ENCODE results near the gene PDS5A.
"Not testable (repeated sequence)": the region's sequence is repeated elsewhere in the genome, so short reads cannot be mapped to it uniquely, and the experiment has no call there.

The PDS5A gene

GRCh38 chr4:39821951-39822350, 155.8 kb downstream of the PDS5A start:
- peak; percentile 49 for DNase-seq

GRCh38 chr4:39820186-39820585, 157.5 kb downstream of the PDS5A start:
- DNase-seq, result no peak

GRCh38 chr4:39818646-39819045, 159.1 kb downstream of the PDS5A start:
- DNase-seq, result no peak

- DNase-seq, result no peak
Measured at GRCh38 chr4:39814403-39815185, 163.1 kb downstream of the PDS5A start.

DNA sequence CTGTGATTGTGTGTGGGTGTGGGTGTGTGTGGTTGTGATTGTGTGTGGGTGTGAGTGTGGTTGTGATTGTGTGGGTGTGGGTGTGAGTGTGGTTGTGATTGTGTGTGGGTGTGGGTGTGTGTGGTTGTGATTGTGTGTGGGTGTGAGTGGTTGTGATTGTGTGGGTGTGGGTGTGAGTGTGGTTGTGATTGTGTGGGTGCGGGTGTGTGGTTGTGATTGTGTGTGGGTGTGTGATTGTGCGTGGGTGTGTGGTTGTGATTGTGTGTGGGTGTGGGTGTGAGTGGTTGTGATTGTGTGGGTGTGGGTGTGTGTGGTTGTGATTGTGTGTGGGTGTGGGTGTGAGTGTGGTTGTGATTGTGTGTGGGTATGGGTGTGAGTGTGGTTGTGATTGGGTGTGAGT, 163.9 kb downstream of the PDS5A start:
- DNase-seq, result not testable (repeated sequence)

DNA sequence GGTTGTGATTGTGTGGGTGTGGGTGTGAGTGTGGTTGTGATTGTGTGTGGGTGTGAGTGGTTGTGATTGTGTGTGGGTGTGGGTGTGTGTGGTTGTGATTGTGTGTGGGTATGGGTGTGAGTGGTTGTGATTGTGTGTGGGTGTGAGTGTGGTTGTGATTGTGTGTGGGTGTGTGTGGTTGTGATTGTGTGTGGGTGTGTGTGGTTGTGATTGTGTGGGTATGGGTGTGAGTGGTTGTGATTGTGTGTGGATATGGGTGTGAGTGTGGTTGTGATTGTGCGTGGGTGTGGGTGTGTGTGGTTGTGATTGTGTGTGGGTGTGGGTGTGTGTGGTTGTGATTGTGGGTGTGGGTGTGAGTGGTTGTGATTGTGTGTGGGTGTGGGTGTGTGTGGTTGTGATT, 164.7 kb downstream of the PDS5A start:
- not testable (repeated sequence) for DNase-seq

- DNase-seq, result no peak
Measured at GRCh38 chr4:39812500-39812899, 165.2 kb downstream of the PDS5A start.

DNA sequence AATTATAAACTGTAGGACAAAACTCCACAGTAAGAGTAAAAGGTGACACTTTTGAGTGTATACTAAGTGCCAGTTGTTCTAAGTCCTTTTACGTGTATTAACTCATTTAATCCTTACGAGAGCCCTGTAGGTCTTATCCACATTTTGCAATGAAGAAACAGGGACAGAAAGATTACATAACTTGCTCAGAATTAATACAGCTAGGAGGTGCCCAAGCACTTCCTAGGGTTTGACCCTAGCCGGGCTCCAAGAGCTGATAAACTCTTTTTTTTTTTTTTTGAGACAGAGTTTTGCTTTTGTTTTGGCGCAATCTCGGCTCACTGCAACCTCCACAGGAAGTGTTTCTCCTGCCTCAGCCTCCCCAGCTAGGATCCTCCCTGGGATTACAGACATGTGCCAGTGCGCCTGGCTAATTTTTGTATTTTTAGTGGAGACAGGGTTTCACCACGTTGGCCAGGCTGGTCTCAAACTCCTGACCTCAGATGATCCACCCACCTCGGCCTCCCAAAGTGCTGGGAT, 169.4 kb downstream of the PDS5A start:
- no peak for DNase-seq

- DNase-seq, result no peak
Measured at GRCh38 chr4:39802005-39802404, 175.7 kb downstream of the PDS5A start.

- not testable (repeated sequence) for DNase-seq
Measured at GRCh38 chr4:39792976-39793375, 184.7 kb downstream of the PDS5A start.

GRCh38 chr4:39792529-39792928, 185.2 kb downstream of the PDS5A start:
- no peak for DNase-seq

- DNase-seq, result no peak
Measured at GRCh38 chr4:39792128-39792527, 185.6 kb downstream of the PDS5A start.

DNA sequence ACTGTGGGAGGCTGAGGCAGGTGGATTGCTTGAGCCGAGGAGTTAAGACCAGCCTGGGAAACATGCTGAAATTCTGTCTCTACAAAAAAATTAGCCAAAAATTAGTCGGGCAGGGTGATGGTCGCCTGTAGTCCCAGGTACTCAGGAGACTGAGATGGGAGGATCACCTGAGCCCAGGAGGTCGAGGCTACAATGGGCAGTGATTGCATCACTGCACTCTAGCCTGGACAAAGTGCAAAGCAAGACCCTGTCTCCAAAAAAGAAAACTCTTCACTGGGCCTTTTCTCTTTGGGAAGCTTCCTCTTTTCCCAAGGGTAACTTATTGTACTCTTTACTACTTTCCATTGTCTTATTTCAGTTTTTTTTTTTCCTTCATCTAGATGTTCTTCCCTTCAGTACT, 190.9 kb downstream of the PDS5A start:
- no peak for DNase-seq

DNA sequence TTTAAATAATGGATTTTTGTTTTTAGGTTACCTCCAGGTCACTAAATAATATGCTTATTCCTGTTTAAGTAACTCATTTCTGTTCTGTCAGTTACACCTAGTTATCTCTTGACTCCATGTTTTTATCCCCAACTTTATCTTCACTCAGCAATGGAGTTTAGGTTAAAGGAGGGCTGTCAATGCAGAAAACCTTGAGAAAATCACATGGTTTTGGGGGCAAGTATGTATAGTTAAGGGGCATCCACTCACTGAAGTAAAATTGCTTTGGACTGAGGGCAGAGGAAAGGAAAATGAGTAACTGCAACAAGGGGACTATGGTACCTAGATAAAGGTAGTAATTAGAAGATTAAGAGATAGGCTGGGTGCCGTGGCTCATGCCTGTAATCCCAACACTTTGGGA, 192.6 kb downstream of the PDS5A start:
- DNase-seq, result no peak

GRCh38 chr4:39781988-39782387, 195.7 kb downstream of the PDS5A start:
- DNase-seq, result not testable (repeated sequence)

Data from activated CD8-positive, alpha-beta memory T cell treated with anti-CD3 and anti-CD28 coated beads for 24 hours (primary cell).